ENCODE data around the gene RUNX2.

RUNX2 gene

GRCh38 chr6:45378334-45378926 lies 50.3 kb downstream of the RUNX2 start:
- H3K9ac ChIP-seq (ENCODE audit: low read length), result peak overlapping the region; percentile 93

DNA sequence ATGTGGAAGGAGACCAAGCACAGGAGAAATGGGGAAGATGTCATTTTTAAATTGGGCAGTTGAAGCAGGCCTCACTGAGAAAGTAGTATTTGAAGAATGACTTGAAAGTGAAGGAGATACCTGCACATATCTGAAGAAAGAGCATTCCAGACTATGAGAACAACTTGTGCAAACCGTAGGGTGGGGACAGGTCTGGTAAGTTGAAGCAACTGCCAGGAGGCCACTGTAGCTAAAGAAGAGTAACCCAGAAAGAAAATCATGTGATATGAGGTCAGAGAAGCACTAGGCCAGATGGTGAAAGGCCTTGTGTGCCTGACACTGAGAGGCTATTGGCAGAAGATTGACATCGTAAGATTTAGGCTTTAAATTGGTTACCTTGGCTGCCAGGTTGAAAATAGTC lies 54.3 kb downstream of the RUNX2 start:
- Histone ChIP-seq H3K36me3 (ENCODE audit: insufficient read depth, low read length) (no peaks in the 10 kb centered on the region), H3K27ac (ENCODE audit: low read depth, low read length) (no peak overlapping the region), H3K9ac (ENCODE audit: low read length) (no peak overlapping the region), H3K27me3 (ENCODE audit: control insufficient read depth in 1 of 2, insufficient read depth in 2 of 2, low read length in 2 of 2) (no peaks in the 10 kb centered on the region), H3K4me1 (ENCODE audit: insufficient read depth, low read length) (peaks cover 6% of the 10 kb centered on the region), H3K9me3 (ENCODE audit: low read length) (no peaks in the 10 kb centered on the region), H3K4me3 (ENCODE audit: low read depth in 1 of 2, low read length in 2 of 2) (no peak overlapping the region)

More at GRCh38 chr6:45378334-45378926, 50.3 kb downstream of the RUNX2 start:
- Histone ChIP-seq H3K27me3 (ENCODE audit: control insufficient read depth in 1 of 2, insufficient read depth in 2 of 2, low read length in 2 of 2) (no peaks in the 10 kb centered on the region), H3K27ac (ENCODE audit: low read depth, low read length) (peak overlapping the region; percentile 96), H3K36me3 (ENCODE audit: insufficient read depth, low read length) (no peaks in the 10 kb centered on the region), H3K9me3 (ENCODE audit: low read length) (no peaks in the 10 kb centered on the region), H3K4me3 (ENCODE audit: low read depth in 1 of 2, low read length in 2 of 2) (peak overlapping the region; percentile 96 to 97), H3K4me1 (ENCODE audit: insufficient read depth, low read length) (peaks cover 6% of the 10 kb centered on the region)

DNA sequence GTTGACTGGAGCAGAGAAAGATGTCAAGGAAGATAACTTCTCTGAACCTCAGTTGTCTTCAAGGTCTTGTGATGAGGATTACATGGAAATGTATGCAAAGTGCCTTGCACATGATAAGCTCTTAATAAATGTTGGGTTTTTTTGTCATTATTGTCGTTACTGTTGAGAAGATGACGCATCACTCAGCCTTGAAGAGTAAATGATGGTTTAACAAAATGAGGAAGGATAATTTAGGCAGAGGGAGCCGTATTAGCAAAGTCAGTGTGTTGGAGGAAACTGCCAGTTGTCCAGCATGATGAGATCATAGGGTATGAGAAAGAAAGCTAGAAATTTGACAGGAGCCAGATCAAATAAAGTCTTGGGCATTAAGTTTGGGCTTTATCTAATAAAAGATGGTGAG lies 58.4 kb downstream of the RUNX2 start:
- no peak overlapping the region for H3K9ac ChIP-seq (ENCODE audit: low read length)
- H3K9me3 ChIP-seq (ENCODE audit: low read length), result no peaks in the 10 kb centered on the region
- H3K4me1 ChIP-seq (ENCODE audit: insufficient read depth, low read length), result no peaks in the 10 kb centered on the region
- no peak overlapping the region for H3K27ac ChIP-seq (ENCODE audit: low read depth, low read length)
- H3K27me3 ChIP-seq (ENCODE audit: control insufficient read depth in 1 of 2, insufficient read depth in 2 of 2, low read length in 2 of 2), result no peaks in the 10 kb centered on the region
- no peaks in the 10 kb centered on the region for H3K36me3 ChIP-seq (ENCODE audit: insufficient read depth, low read length)
- H3K4me3 ChIP-seq (ENCODE audit: low read depth in 1 of 2, low read length in 2 of 2), result no peak overlapping the region

DNA sequence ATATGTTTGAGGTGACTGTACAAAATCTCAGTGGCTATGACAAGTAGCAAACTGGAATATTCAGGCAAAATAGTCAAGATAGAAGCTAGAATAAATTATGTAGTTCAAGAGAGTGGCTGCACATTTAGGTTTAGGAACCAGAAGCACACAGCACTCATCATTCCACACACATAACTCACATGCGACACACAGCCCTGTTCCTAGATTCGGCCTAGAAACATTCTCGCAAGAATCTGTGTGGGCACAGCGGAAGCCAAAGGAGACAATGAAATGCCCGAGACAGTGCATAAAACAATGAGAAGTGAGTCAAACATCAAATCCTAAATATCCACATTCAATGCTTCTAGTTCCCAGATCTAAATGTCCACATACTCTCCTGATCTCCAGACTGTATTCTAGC lies 59.1 kb downstream of the RUNX2 start:
- H3K36me3 ChIP-seq (ENCODE audit: insufficient read depth, low read length), result no peaks in the 10 kb centered on the region
- no peaks in the 10 kb centered on the region for H3K27me3 ChIP-seq (ENCODE audit: control insufficient read depth in 1 of 2, insufficient read depth in 2 of 2, low read length in 2 of 2)
- H3K4me3 ChIP-seq (ENCODE audit: low read depth in 1 of 2, low read length in 2 of 2), result no peak overlapping the region
- no peaks in the 10 kb centered on the region for H3K4me1 ChIP-seq (ENCODE audit: insufficient read depth, low read length)
- H3K9ac ChIP-seq (ENCODE audit: low read length), result no peak overlapping the region
- H3K9me3 ChIP-seq (ENCODE audit: low read length), result no peaks in the 10 kb centered on the region
- H3K27ac ChIP-seq (ENCODE audit: low read depth, low read length), result no peak overlapping the region

- Histone ChIP-seq H3K9me3 (ENCODE audit: low read length) (no peaks in the 10 kb centered on the region), H3K27me3 (ENCODE audit: control insufficient read depth in 1 of 2, insufficient read depth in 2 of 2, low read length in 2 of 2) (no peaks in the 10 kb centered on the region), H3K4me3 (ENCODE audit: low read depth in 1 of 2, low read length in 2 of 2) (no peak overlapping the region), H3K27ac (ENCODE audit: low read depth, low read length) (no peak overlapping the region), H3K4me1 (ENCODE audit: insufficient read depth, low read length) (no peaks in the 10 kb centered on the region), H3K36me3 (ENCODE audit: insufficient read depth, low read length) (no peaks in the 10 kb centered on the region), H3K9ac (ENCODE audit: low read length) (no peak overlapping the region)
These were observed 60.2 kb downstream of the RUNX2 start for GRCh38 chr6:45388328-45388727.

- Histone ChIP-seq H3K9ac (ENCODE audit: low read length) (no peak overlapping the region), H3K4me3 (ENCODE audit: low read depth in 1 of 2, low read length in 2 of 2) (no peak overlapping the region), H3K9me3 (ENCODE audit: low read length) (no peaks in the 10 kb centered on the region), H3K4me1 (ENCODE audit: insufficient read depth, low read length) (no peaks in the 10 kb centered on the region), H3K27me3 (ENCODE audit: control insufficient read depth in 1 of 2, insufficient read depth in 2 of 2, low read length in 2 of 2) (no peaks in the 10 kb centered on the region), H3K36me3 (ENCODE audit: insufficient read depth, low read length) (no peaks in the 10 kb centered on the region), H3K27ac (ENCODE audit: low read depth, low read length) (no peak overlapping the region)
These were observed 66.5 kb downstream of the RUNX2 start for GRCh38 chr6:45394586-45395095.

- H3K27ac ChIP-seq (ENCODE audit: low read depth, low read length), result no peak overlapping the region
- no peaks in the 10 kb centered on the region for H3K4me1 ChIP-seq (ENCODE audit: insufficient read depth, low read length)
- H3K9ac ChIP-seq (ENCODE audit: low read length), result no peak overlapping the region
- no peak overlapping the region for H3K4me3 ChIP-seq (ENCODE audit: low read depth in 1 of 2, low read length in 2 of 2)
- no peaks in the 10 kb centered on the region for H3K36me3 ChIP-seq (ENCODE audit: insufficient read depth, low read length)
- no peaks in the 10 kb centered on the region for H3K9me3 ChIP-seq (ENCODE audit: low read length)
- H3K27me3 ChIP-seq (ENCODE audit: control insufficient read depth in 1 of 2, insufficient read depth in 2 of 2, low read length in 2 of 2), result no peaks in the 10 kb centered on the region
These were observed 70.1 kb downstream of the RUNX2 start for GRCh38 chr6:45398075-45398813.

DNA sequence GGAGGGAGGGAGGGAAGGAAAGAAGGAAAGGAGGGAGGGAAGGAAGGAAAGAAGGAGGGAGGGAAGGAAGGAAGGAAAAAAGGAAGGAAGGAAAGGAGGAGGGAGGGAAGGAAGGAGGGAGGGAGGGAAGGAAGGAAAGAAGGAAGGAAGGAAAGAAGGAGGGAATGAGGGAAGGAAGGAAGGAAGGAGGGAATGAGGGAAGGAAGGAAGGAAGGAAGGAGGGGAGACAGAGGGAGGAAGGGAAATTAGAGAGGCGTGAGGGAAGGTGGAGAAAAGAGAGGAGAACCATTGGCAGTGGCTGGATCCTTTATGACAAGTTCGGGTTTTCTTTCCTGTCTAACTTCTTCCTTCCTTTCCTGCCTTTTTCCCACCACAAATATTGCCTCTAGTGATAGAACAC lies 71.9 kb downstream of the RUNX2 start:
- Histone ChIP-seq H3K9ac (ENCODE audit: low read length) (no peak overlapping the region), H3K27ac (ENCODE audit: low read depth, low read length) (no peak overlapping the region), H3K9me3 (ENCODE audit: low read length) (no peaks in the 10 kb centered on the region), H3K27me3 (ENCODE audit: control insufficient read depth in 1 of 2, insufficient read depth in 2 of 2, low read length in 2 of 2) (no peaks in the 10 kb centered on the region), H3K4me3 (ENCODE audit: low read depth in 1 of 2, low read length in 2 of 2) (no peak overlapping the region), H3K36me3 (ENCODE audit: insufficient read depth, low read length) (no peaks in the 10 kb centered on the region), H3K4me1 (ENCODE audit: insufficient read depth, low read length) (no peaks in the 10 kb centered on the region)

DNA sequence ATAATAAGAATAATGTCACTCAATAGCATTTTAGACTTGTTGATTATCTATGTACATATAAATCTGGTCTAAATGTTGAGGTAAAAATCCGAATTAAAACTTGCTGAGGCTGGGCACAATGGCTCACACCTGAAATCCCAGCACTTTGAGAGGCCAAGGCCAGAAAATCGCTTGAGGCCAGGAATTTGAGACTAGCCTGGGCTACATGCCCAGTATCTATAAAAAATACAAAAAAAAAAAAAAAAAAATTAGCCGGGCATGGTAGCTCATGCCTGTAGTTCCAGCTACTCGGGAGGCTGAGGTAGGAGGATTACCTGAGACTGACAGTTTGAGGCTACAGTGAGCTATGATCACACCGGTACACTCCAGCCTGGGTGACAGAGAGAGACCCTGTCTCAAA lies 83.8 kb downstream of the RUNX2 start:
- no peak overlapping the region for H3K9ac ChIP-seq (ENCODE audit: low read length)
- H3K4me1 ChIP-seq (ENCODE audit: insufficient read depth, low read length), result no peaks in the 10 kb centered on the region
- H3K4me3 ChIP-seq (ENCODE audit: low read depth in 1 of 2, low read length in 2 of 2), result no peak overlapping the region
- no peak overlapping the region for H3K27ac ChIP-seq (ENCODE audit: low read depth, low read length)
- H3K9me3 ChIP-seq (ENCODE audit: low read length), result no peaks in the 10 kb centered on the region
- H3K27me3 ChIP-seq (ENCODE audit: control insufficient read depth in 1 of 2, insufficient read depth in 2 of 2, low read length in 2 of 2), result peaks cover 0 to 1% of the 10 kb centered on the region in 2 donors
- H3K36me3 ChIP-seq (ENCODE audit: insufficient read depth, low read length), result no peaks in the 10 kb centered on the region

GRCh38 chr6:45415315-45415714 lies 87.2 kb downstream of the RUNX2 start:
- peaks cover 8% of the 10 kb centered on the region for H3K4me1 ChIP-seq (ENCODE audit: insufficient read depth, low read length)
- no peaks in the 10 kb centered on the region for H3K9me3 ChIP-seq (ENCODE audit: low read length)
- no peak overlapping the region for H3K4me3 ChIP-seq (ENCODE audit: low read depth in 1 of 2, low read length in 2 of 2)
- no peaks in the 10 kb centered on the region for H3K36me3 ChIP-seq (ENCODE audit: insufficient read depth, low read length)
- peaks cover 18 to 22% of the 10 kb centered on the region in 2 donors for H3K27me3 ChIP-seq (ENCODE audit: control insufficient read depth in 1 of 2, insufficient read depth in 2 of 2, low read length in 2 of 2)
- H3K27ac ChIP-seq (ENCODE audit: low read depth, low read length), result no peak overlapping the region
- no peak overlapping the region for H3K9ac ChIP-seq (ENCODE audit: low read length)

DNA sequence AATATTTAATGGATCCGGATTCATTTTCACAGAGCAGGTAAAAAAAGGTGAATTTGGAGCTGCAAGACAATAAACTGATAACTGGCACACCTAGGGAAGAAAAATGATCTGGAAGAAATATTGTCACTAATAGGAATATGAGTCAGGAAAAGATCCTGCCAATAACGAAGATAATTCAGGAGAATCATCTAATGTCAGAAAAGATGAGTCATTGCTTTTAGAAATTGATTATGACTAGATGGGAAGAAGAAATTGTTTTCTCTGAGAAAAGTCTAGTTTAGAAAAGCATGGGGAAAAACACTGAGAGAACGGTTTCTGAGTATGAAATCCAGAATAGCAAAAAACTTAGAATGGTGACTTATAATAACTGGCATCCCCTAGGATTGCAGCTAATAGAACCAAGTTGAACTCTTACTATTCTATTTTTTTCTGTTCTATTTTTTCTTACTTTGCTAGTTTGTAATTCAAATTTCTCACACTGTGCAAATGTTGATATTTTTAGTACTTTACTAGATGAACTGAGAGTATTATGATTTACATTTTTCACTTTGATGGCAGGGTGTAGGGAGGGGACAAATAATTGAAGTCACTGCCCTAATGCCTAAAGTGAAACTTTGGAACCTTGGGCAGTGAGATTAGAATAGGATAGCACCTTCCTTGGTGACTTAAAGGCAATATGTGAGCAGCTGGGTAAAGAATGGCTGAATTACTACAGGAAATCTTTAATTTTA lies 87.8 kb downstream of the RUNX2 start:
- Histone ChIP-seq H3K9me3 (ENCODE audit: low read length) (no peaks in the 10 kb centered on the region), H3K27ac (ENCODE audit: low read depth, low read length) (no peak overlapping the region), H3K4me3 (ENCODE audit: low read depth in 1 of 2, low read length in 2 of 2) (no peak overlapping the region), H3K4me1 (ENCODE audit: insufficient read depth, low read length) (peaks cover 14% of the 10 kb centered on the region), H3K9ac (ENCODE audit: low read length) (no peak overlapping the region), H3K27me3 (ENCODE audit: control insufficient read depth in 1 of 2, insufficient read depth in 2 of 2, low read length in 2 of 2) (peaks cover 25 to 29% of the 10 kb centered on the region in 2 donors), H3K36me3 (ENCODE audit: insufficient read depth, low read length) (no peaks in the 10 kb centered on the region)
